Keratinocyte (primary cell): Measurements from ENCODE around the gene BMF. TPM values are rescaled to one million over a fixed set of nuclear protein-coding genes. Genes with fewer than 3 reads are reported as not detected.

Experiments
- DNase-seq: peaks from one replicate; pipeline ENCODE4 v3.0.0-alpha.2; 2011; ENCODE audit warnings: low read depth, missing footprints, low spot score
- FAIRE-seq: peaks from 2 replicates; lab custom pipeline; 2011; peaks lifted over from hg19 to GRCh38; lab: Jason Lieb, UNC
- H2AFZ ChIP-seq: 2 replicates; pipeline ENCODE4 v1.6.0; 2012; ENCODE audit warnings: low read length, control low read depth, inconsistent platforms; ENCODE audit not compliant: control insufficient read depth
- H3K27ac ChIP-seq: 2 replicates; pipeline ENCODE4 v1.5.1; 2011; ENCODE audit warnings: low read length; ENCODE audit not compliant: control insufficient read depth, insufficient read depth
- H3K27me3 ChIP-seq: 3 replicates; pipeline ENCODE4 v1.6.0; 2011; ENCODE audit warnings: low read length; ENCODE audit not compliant: control insufficient read depth, insufficient read depth; ENCODE audit errors: extremely low read depth
- H3K36me3 ChIP-seq, 2 experiments: 2 replicates in 1 of 2; 3 replicates in 1 of 2; pipeline ENCODE4 v1.5.1; 2011; ENCODE audit warnings: low read length in 2 of 2, mild to moderate bottlenecking in 1 of 2; ENCODE audit not compliant: control insufficient read depth in 2 of 2, insufficient read depth in 2 of 2; ENCODE audit errors: extremely low read depth in 1 of 2
- H3K4me1 ChIP-seq: 3 replicates; pipeline ENCODE4 v1.5.1; 2011; ENCODE audit warnings: low read length; ENCODE audit not compliant: control insufficient read depth, insufficient read depth; ENCODE audit errors: extremely low read depth
- H3K4me2 ChIP-seq: 3 replicates; pipeline ENCODE4 v1.6.0; 2011; ENCODE audit warnings: low read depth, low read length; ENCODE audit not compliant: control insufficient read depth, insufficient read depth; ENCODE audit errors: extremely low read depth
- H3K4me3 ChIP-seq, 3 experiments: fragments of 200-600 bp in 1 of 3; sonication (generic) in 1 of 3; 2 replicates in 2 of 3; 3 replicates in 1 of 3; pipeline ENCODE4 v1.5.1; 2011 to 2016; ENCODE audit warnings: low read length in 3 of 3, mild to moderate bottlenecking in 3 of 3, control low read depth in 2 of 3, inconsistent platforms in 1 of 3, low read depth in 1 of 3, mixed read lengths in 1 of 3, mixed run types in 1 of 3, moderate library complexity in 1 of 3; ENCODE audit not compliant: control insufficient read depth in 2 of 3, insufficient read depth in 2 of 3; ENCODE audit errors: extremely low read depth in 1 of 3
- H3K79me2 ChIP-seq: 2 replicates; pipeline ENCODE4 v1.6.0; 2012; ENCODE audit warnings: low read length; ENCODE audit not compliant: control insufficient read depth, insufficient read depth
- H3K9ac ChIP-seq: 3 replicates; pipeline ENCODE4 v1.6.0; 2011; ENCODE audit warnings: low read length; ENCODE audit not compliant: control insufficient read depth, insufficient read depth; ENCODE audit errors: extremely low read depth
- H3K9me1 ChIP-seq: 3 replicates; pipeline ENCODE4 v1.6.0; 2011; ENCODE audit warnings: low read length; ENCODE audit not compliant: control insufficient read depth, insufficient read depth; ENCODE audit errors: extremely low read depth
- H3K9me3 ChIP-seq: 2 replicates; pipeline ENCODE4 v1.5.1; 2012; ENCODE audit warnings: low read depth, low read length; ENCODE audit not compliant: control insufficient read depth
- H4K20me1 ChIP-seq: 3 replicates; pipeline ENCODE4 v1.6.0; 2011; ENCODE audit warnings: low read length; ENCODE audit not compliant: control insufficient read depth, insufficient read depth; ENCODE audit errors: extremely low read depth
- EZH2 ChIP-seq: IDR thresholded peaks from one replicate; pipeline ENCODE4 v1.6.1; 2012; ENCODE audit warnings: inconsistent platforms, mild to moderate bottlenecking, low read length, moderate library complexity
- dilution Hi-C: fragments of 300-500 bp; cut with MboI; formaldehyde crosslinking; loops from one replicate; pipeline ENCODE4 v1.7.0; 2020; ENCODE audit warnings: low sequenced_read_pairs; ENCODE audit not compliant: extremely low pct_ligation_motif_present
- polyA plus RNA-seq, 5 experiments: library from polyadenylated mRNA; depleted of rRNA in 3 of 5; stranded (reverse) in 3 of 5; stranded (forward) in 1 of 5; unstranded in 1 of 5; fragments of >200 nt; gene quantifications; 1 replicate in 1 of 5; 2 replicates in 3 of 5; 3 replicates in 1 of 5; pipeline versions ENCODE4 v1.2.1 to v1.2.3, GENCODE V29; 2011 to 2012; ENCODE audit warnings: missing spikeins in 2 of 5, low read depth in 1 of 5, low replicate concordance in 1 of 5
- TF ChIP-seq, protein P1 (sequence below), 3 experiments: IDR thresholded peaks in 1 of 3; conservative IDR thresholded peaks in 1 of 3; optimal IDR thresholded peaks in 1 of 3; 2 replicates in 2 of 3; 3 replicates in 1 of 3; pipeline versions ENCODE3 to v1.5.1; 2011; ENCODE audit warnings: low read length in 3 of 3, mild to moderate bottlenecking in 3 of 3, moderate library complexity in 2 of 3, control low read depth in 1 of 3, inconsistent platforms in 1 of 3; ENCODE audit not compliant: insufficient read depth in 2 of 3; ENCODE audit errors: extremely low read depth in 1 of 3

The BMF gene
- polyA plus RNA-seq, 1 donor (not counting 4 experiments of a cell fraction or from before 2014, with no cell fraction given) = 0.13 TPM

DNA sequence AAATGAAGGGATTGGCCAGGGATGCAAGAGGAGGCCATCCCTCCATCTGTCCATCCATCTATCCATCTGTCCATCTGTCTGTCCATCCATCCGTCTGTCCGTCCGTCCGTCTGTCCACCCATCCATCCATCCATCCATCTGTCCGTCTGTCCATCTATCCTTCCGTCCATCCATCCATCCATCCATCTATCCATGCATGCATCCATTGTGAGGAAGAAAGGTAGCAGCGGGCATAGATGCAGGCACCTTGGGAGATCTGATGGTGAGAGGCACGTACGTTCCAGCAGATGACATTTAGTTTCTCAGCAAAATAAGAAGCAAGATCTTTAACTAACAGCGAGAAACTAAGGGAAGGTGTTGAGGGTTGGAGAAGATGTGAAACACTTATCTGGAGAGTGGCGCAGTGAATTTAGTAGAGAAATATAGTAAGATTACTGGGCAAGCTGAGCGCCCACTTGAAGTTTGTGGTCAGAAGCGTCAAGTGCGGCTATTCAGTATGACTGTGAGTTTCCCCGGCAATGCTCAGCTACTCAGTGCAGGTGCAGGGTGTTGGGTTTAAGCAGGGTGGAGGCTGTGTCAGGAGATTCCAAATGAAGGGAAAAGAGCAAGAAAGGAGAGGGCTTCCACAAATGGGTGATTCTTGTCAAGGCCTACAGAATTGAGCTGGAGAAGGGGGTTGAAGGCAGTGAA lies 47.3 kb downstream of the BMF start:
- Histone ChIP-seq H2AFZ (no peak overlapping the region), H3K4me3 (no peak overlapping the region), H3K4me2 (no peak overlapping the region), H3K9ac (no peak overlapping the region), H3K36me3 (no peaks in the 10 kb centered on the region), H3K9me3 (no peaks in the 10 kb centered on the region), H4K20me1 (no peaks in the 10 kb centered on the region), H3K4me1 (peaks cover 29% of the 10 kb centered on the region), H3K79me2 (no peaks in the 10 kb centered on the region), H3K9me1 (peaks cover 4% of the 10 kb centered on the region), H3K27me3 (peaks cover 5% of the 10 kb centered on the region), H3K27ac (no peak overlapping the region)
- DNase-seq (no peak), FAIRE-seq (no peak)
- TF ChIP-seq, protein P1, sequence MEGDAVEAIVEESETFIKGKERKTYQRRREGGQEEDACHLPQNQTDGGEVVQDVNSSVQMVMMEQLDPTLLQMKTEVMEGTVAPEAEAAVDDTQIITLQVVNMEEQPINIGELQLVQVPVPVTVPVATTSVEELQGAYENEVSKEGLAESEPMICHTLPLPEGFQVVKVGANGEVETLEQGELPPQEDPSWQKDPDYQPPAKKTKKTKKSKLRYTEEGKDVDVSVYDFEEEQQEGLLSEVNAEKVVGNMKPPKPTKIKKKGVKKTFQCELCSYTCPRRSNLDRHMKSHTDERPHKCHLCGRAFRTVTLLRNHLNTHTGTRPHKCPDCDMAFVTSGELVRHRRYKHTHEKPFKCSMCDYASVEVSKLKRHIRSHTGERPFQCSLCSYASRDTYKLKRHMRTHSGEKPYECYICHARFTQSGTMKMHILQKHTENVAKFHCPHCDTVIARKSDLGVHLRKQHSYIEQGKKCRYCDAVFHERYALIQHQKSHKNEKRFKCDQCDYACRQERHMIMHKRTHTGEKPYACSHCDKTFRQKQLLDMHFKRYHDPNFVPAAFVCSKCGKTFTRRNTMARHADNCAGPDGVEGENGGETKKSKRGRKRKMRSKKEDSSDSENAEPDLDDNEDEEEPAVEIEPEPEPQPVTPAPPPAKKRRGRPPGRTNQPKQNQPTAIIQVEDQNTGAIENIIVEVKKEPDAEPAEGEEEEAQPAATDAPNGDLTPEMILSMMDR (optimal IDR thresholded peaks at IDR 0.05 in 1 of 3, IDR thresholded peaks at IDR 0.05 in 1 of 3, conservative IDR thresholded peaks at IDR 0.05 in 1 of 3; ENCODE audit: extremely low read depth in 1 of 3, insufficient read depth in 2 of 3, low read length in 3 of 3) = no peak
- TF ChIP-seq EZH2 = no peak
- dilution Hi-C loops = no loop called here

DNA sequence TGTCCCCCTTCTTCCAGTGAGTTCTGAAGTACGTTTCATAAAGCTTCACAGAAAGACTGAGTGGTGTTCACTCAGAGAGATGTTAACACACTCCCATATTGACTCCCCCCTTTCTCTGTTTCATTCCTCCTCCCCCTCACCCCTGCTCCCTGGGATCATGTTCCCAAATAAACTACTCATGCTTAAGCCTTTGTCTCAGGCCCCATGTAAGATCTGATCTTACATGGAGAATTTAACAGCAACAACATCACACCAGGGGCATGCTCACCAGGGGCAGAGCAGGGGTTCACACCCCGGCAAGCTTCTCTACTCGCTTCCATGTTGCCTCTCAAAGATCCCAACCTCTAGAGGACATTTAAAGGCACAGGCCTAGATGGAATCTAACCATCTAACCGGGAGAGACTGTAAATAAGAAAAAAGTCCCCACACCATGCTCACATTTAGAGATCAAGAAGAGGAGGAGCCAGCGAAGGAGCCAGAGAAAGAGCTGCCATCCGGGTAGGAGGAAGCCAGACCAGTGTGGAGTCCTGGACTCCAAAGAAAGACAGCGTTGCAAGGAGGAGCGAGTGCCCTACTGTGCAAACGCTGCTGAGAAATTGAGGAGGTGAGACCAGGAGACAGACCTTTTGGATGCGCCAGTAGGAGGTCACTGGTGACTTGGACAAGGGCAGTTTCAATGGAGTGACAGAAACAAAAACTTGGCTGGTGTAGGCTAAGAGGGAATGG lies 48.3 kb downstream of the BMF start:
- no peak for TF ChIP-seq EZH2
- TF ChIP-seq, protein P1 (optimal IDR thresholded peaks at IDR 0.05 in 1 of 3, IDR thresholded peaks at IDR 0.05 in 1 of 3, conservative IDR thresholded peaks at IDR 0.05 in 1 of 3; ENCODE audit: extremely low read depth in 1 of 3, insufficient read depth in 2 of 3, low read length in 3 of 3) = no peak
- FAIRE-seq = no peak
- H3K4me2 ChIP-seq = no peak overlapping the region
- peaks cover 36% of the 10 kb centered on the region for H3K4me1 ChIP-seq
- no peaks in the 10 kb centered on the region for H4K20me1 ChIP-seq
- dilution Hi-C loops = no loop called here
- no peak overlapping the region for H2AFZ ChIP-seq
- H3K9me3 ChIP-seq = no peaks in the 10 kb centered on the region
- H3K4me3 ChIP-seq = no peak overlapping the region
- H3K36me3 ChIP-seq = no peaks in the 10 kb centered on the region
- H3K9ac ChIP-seq = no peak overlapping the region
- peaks cover 4% of the 10 kb centered on the region for H3K9me1 ChIP-seq
- no peaks in the 10 kb centered on the region for H3K79me2 ChIP-seq
- no peak for DNase-seq
- no peak overlapping the region for H3K27ac ChIP-seq
- peaks cover 5% of the 10 kb centered on the region for H3K27me3 ChIP-seq
